HG03378 (cell line): ENCODE measurements around the gene SLFNL1.

Source experiments
- ATAC-seq: cut with Tn5 transposase; IDR thresholded peaks from one replicate; pipeline ENCODE4 v1.9.1; 2021; ENCODE audit warnings: mild to moderate bottlenecking, moderate library complexity; ENCODE audit not compliant: unreplicated experiment

SLFNL1 gene

GRCh38 chr1:40966417-40966816 is 55.1 kb downstream of the SLFNL1 start:
- ATAC-seq: no peak
